Mucosa of rectum (tissue), 2 donors: ENCODE data around the gene BOLA1.
"Not testable (repeated sequence)": the region's sequence is repeated elsewhere in the genome, so short reads cannot be mapped to it uniquely, and the experiment has no call there.

Source experiments
- H3K27ac ChIP-seq, 2 donors: one replicate each; pipeline ENCODE4 v1.7.0; 2013; ENCODE audit warnings: inconsistent platforms in 2 of 2, low read depth in 2 of 2, low read length in 2 of 2
- H3K27me3 ChIP-seq, 2 donors: one replicate each; pipeline ENCODE4 v1.7.0; 2013; ENCODE audit warnings: low read length in 2 of 2; ENCODE audit not compliant: control insufficient read depth in 2 of 2, insufficient read depth in 2 of 2
- H3K36me3 ChIP-seq, 2 donors: one replicate each; pipeline ENCODE4 v1.7.0; 2013; ENCODE audit warnings: low read length in 2 of 2; ENCODE audit not compliant: control insufficient read depth in 2 of 2, insufficient read depth in 2 of 2
- H3K4me1 ChIP-seq, 2 donors: one replicate each; pipeline ENCODE4 v1.7.0; 2013; ENCODE audit warnings: low read length in 2 of 2, mild to moderate bottlenecking in 1 of 2; ENCODE audit not compliant: control insufficient read depth in 2 of 2, insufficient read depth in 2 of 2
- H3K4me3 ChIP-seq, 2 donors: one replicate each; pipeline ENCODE4 v1.7.0; 2013; ENCODE audit warnings: low read length in 2 of 2
- H3K9ac ChIP-seq, 2 donors: one replicate each; pipeline ENCODE4 v1.7.0; 2013; ENCODE audit warnings: low read length in 2 of 2, low read depth in 1 of 2, mild to moderate bottlenecking in 1 of 2
- H3K9me3 ChIP-seq, 2 donors: one replicate each; pipeline ENCODE4 v1.7.0; 2013; ENCODE audit warnings: low read length in 2 of 2; ENCODE audit not compliant: control insufficient read depth in 2 of 2
- donor health status: healthy.
- donor health status: Normal muscosa, but diverticular disease.

The BOLA1 gene

DNA sequence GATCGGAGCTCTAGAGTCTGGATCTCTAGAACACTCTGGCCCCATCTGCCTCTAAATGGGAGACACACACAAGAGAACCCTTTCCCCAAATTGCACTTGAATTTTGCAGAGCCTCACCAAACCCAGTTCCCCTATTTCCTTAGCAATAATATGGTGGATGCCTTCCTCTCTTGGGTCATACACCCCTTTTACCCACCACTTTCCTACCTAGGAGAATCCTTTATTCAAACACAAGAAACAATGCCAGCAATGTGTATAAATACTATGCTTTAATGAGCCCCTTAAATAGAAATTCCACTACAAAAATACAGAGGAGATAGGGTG, 29.0 kb downstream of the BOLA1 start:
- peak overlapping the region; percentile 84 to 98 for H3K4me3 ChIP-seq
- peaks cover 34 to 50% of the 10 kb centered on the region in 2 donors for H3K4me1 ChIP-seq
- H3K9ac ChIP-seq = peak overlapping the region; percentile 84 to 85
- peak overlapping the region; percentile 95 for H3K27ac ChIP-seq
- no peaks in the 10 kb centered on the region for H3K27me3 ChIP-seq
- peaks cover 55 to 69% of the 10 kb centered on the region in 2 donors for H3K36me3 ChIP-seq
- no peaks in the 10 kb centered on the region for H3K9me3 ChIP-seq

DNA sequence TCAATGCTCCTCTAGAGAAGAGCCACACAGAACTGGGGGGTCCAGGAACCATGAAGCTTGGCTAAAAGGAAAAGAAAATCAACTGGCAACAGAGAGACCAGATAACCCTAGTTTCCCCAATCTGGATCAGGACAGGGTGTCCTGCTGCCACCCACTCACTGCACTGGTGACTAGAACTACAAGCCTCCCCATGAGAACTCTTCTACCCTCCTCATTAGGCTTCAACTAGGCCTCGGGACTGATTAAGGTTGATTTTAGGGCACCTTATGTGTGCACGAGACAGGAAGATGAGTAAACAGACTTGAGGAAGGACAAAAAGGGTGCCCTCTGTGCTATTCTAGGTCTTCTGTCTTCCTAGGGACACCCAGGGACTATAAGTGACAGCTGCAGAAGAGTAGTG, 30.5 kb downstream of the BOLA1 start:
- H3K9ac ChIP-seq = no peak overlapping the region
- H3K36me3 ChIP-seq = peaks cover 53 to 67% of the 10 kb centered on the region in 2 donors
- no peaks in the 10 kb centered on the region for H3K27me3 ChIP-seq
- peaks cover 47 to 64% of the 10 kb centered on the region in 2 donors for H3K4me1 ChIP-seq
- no peaks in the 10 kb centered on the region for H3K9me3 ChIP-seq
- H3K27ac ChIP-seq = peak overlapping the region in 1 of 2 donors; percentile 95
- H3K4me3 ChIP-seq = no peak overlapping the region

DNA sequence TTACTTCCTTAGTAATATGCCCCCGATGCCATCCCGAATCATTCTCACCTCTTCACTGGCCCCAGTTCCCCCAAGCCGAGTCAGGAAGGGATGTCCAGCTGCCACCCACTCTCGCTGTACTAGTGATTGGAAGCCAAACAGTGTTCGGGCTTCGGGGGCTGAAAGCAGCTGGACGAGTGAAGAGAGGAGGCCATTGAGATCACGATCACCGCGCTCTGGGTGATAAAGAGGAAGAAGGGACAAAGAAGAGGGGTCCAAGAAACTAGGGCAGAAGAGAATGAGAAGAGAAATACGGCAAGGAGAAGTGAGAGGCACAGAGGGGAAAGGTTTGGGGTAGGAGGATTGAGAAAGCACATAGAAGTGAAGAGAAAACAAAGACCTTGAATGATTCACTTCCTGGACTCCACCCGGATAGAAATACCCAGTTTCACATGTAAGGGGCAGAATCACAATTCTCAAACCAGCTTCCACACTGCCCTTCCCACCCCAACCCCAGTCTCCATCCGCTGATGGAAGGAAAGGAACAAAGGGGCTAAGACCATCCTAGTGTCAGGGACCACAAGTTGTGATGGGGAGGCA, 31.9 kb downstream of the BOLA1 start:
- peaks cover 39 to 53% of the 10 kb centered on the region in 2 donors for H3K36me3 ChIP-seq
- peaks cover 46 to 69% of the 10 kb centered on the region in 2 donors for H3K4me1 ChIP-seq
- no peaks in the 10 kb centered on the region for H3K27me3 ChIP-seq
- H3K9me3 ChIP-seq = no peaks in the 10 kb centered on the region
- peak overlapping the region; percentile 51 to 58 for H3K4me3 ChIP-seq
- peak overlapping the region in 1 of 2 donors; percentile 23 for H3K9ac ChIP-seq
- peak overlapping the region; percentile 70 to 77 for H3K27ac ChIP-seq

DNA sequence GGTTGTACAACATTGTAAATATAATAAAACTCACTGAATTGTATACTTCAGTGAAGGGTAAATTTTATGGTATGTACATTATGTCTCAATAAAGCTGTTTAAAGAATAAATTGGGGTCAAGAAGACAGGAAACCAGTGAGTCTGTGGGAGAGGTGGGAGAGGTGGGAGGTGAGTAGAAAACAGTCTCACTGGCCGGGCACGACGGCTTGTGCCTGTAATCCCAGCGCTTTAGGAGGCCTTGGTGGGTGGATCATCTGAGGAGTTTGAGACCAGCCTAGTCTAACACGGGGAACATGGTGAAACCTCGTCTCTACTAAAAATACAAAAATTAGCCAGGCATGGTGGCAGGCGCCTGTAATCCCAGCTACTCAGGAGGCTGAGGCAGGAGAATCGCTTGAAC, 33.1 kb downstream of the BOLA1 start:
- peak overlapping the region; percentile 66 to 77 for H3K27ac ChIP-seq
- H3K9ac ChIP-seq = peak overlapping the region in 1 of 2 donors; percentile 4
- H3K4me3 ChIP-seq = peak overlapping the region in 1 of 2 donors; percentile 51
- H3K9me3 ChIP-seq = no peaks in the 10 kb centered on the region
- no peaks in the 10 kb centered on the region for H3K27me3 ChIP-seq
- H3K36me3 ChIP-seq = peaks cover 34 to 46% of the 10 kb centered on the region in 2 donors
- H3K4me1 ChIP-seq = peaks cover 44 to 67% of the 10 kb centered on the region in 2 donors

DNA sequence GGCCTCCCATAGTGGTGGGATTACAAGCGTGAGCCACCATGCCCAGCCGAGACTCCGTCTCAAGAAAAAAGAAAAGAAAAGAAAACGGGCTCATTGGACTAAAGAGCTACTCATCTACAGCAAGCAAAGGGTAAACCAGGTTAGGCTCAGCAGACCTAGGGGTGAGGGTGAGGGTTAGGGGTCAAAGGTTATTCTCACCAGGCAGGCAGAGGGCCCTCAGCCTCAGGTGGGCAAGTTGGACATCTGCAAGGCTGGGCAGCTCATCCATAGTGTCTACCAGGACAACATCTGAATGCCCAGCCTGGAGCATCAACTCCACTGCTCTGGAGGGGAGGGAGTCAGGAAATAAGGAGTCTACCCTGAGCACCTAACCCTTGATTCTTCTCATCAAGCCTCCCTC, 33.8 kb downstream of the BOLA1 start:
- H3K27me3 ChIP-seq = no peaks in the 10 kb centered on the region
- peaks cover 47 to 71% of the 10 kb centered on the region in 2 donors for H3K4me1 ChIP-seq
- peaks cover 34 to 46% of the 10 kb centered on the region in 2 donors for H3K36me3 ChIP-seq
- H3K9me3 ChIP-seq = no peaks in the 10 kb centered on the region
- peak overlapping the region; percentile 35 to 45 for H3K4me3 ChIP-seq
- peak overlapping the region; percentile 66 to 77 for H3K27ac ChIP-seq
- H3K9ac ChIP-seq = peak overlapping the region in 1 of 2 donors; percentile 13

DNA sequence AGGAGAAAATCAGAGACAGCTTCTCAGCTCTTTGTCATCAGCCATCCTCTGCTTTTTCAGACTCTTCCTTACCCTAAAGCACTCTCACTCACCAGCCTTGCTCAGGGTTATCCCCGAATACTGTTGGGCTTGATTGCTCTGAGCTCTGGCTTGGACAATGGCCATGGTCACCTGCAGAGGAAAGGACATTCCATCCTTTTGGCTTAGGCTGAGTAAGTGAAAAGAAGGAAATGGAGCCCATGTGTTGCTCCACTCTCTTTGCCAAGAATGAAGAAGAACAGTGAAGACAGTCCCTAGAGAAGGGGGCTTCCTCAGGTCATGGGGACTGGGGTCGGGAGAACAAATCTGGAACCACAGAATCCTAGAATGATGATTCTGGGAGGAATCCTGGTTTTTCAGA, 35.0 kb downstream of the BOLA1 start:
- H3K4me3 ChIP-seq = peak overlapping the region; percentile 88 to 90
- H3K27me3 ChIP-seq = no peaks in the 10 kb centered on the region
- H3K36me3 ChIP-seq = peaks cover 32 to 43% of the 10 kb centered on the region in 2 donors
- H3K4me1 ChIP-seq = peaks cover 44 to 73% of the 10 kb centered on the region in 2 donors
- peak overlapping the region; percentile 22 to 52 for H3K9ac ChIP-seq
- peak overlapping the region; percentile 6 to 20 for H3K27ac ChIP-seq
- H3K9me3 ChIP-seq = no peaks in the 10 kb centered on the region

DNA sequence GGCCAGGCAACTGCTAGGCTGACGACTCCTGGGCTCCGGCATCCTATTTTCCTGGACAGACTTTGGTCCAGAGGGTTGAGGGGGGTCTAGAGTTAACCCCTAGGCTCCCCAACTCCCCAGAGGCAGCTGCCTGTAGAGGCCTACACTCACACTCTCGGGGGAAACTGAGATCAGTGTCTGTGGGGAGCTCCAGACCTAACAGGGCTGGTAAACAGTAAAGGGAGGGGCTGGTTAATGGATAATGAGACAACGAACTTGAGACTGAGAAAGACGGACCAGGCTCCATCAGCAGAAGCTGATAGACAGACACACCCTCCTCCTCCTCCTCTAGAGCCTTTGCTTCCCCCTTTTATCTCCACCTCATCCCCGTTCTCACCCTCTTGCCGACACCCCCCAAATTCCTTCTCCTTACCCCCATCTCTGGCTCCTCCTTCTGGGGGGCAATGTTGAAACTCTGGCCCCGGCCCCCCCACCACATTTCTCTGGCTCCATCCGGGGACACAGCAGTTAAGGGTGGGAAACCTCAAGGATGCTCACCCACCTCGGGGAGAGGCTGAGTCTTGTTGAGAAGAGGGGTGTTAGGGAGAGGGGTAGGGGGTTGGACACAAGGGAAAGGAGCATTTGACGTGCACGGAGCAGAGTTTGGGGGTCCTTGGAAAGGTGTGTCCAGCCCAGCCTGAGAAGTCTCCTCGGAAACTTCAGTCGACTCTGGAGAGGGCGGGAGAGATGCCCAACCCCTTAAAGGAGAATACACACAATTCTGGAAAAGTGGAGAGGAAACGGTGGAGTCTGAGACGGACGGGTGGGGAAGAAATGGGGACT, 37.0 kb downstream of the BOLA1 start, which contains the start of gene MTMR11:
TSS of gene MTMR11 (minus strand) at position 710 of the 822 bp plus-strand sequence. CDS start at position 478, 232 bp downstream.
- H3K9ac ChIP-seq = peak within 1 kb of the TSS; percentile 84 to 94
- H3K27me3 ChIP-seq = no peaks in the 10 kb centered on the region
- peaks cover 13 to 24% of the 10 kb centered on the region in 2 donors for H3K36me3 ChIP-seq
- H3K4me1 ChIP-seq = peaks cover 38 to 71% of the 10 kb centered on the region in 2 donors
- H3K9me3 ChIP-seq = no peaks in the 10 kb centered on the region
- H3K27ac ChIP-seq = peak within 1 kb of the TSS; percentile 91 to 92
- H3K4me3 ChIP-seq = peak within 1 kb of the TSS; percentile 88 to 90

DNA sequence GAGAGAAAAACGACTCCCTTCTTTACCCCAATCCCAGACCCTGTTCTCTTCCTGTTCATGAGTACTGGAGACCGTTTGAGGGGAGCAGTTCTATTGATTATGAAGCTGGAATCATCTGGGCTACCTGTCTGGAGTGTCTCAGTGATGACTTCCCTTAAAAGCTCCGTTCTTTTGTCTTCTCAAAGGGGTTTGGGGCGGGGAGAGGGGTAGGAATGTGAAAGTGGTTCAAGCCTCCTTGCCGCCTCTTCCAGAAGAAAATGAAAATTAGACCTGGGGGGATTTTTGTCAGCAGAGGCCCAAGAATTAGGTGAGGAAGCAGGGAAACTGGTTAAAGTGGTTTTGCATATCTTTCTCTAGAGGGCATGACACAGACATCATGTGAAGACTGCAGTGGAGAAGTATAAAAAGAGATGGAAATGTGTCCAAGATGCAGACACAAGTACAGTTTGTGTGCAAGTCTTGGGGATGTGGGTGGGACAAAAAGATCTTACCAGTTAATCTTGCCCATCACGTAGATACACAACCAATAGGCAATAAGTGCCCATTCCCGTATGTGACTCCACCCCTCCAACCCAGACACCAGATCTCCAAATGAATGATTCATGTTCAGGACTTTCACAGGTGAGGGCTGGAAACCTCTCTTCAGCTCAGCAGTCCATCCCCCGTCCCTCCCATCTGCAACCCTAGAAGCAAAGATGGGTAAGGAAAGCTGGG, 37.8 kb downstream of the BOLA1 start:
- peaks cover 34 to 69% of the 10 kb centered on the region in 2 donors for H3K4me1 ChIP-seq
- H3K4me3 ChIP-seq = peak overlapping the region; percentile 88 to 90
- no peaks in the 10 kb centered on the region for H3K9me3 ChIP-seq
- peak overlapping the region; percentile 91 to 92 for H3K27ac ChIP-seq
- peaks cover 10 to 16% of the 10 kb centered on the region in 2 donors for H3K36me3 ChIP-seq
- H3K9ac ChIP-seq = peak overlapping the region; percentile 84
- H3K27me3 ChIP-seq = no peaks in the 10 kb centered on the region

DNA sequence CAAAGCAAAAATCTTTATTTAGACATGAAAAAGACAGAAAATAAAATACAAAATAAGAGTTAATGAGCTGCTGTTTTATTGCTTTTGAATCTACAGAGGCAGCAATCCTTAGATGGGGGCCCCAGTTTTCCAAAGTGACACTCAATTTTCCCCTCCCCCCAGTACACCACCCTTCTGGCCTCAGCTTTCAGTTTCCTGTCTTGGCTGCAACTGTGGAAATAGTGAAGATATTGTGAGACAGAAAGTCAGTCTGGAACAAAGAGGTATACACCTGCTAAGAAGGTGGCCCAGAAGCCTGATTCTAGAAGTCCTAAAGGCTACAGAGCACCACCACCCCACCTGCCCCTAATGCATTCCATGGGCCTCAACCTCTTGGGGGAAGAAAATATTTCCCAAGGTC, 38.4 kb downstream of the BOLA1 start:
- peak overlapping the region; percentile 17 to 66 for H3K9ac ChIP-seq
- H3K36me3 ChIP-seq = peaks cover 10 to 15% of the 10 kb centered on the region in 2 donors
- H3K9me3 ChIP-seq = no peaks in the 10 kb centered on the region
- no peaks in the 10 kb centered on the region for H3K27me3 ChIP-seq
- H3K4me1 ChIP-seq = peaks cover 34 to 71% of the 10 kb centered on the region in 2 donors
- H3K27ac ChIP-seq = peak overlapping the region; percentile 91 to 92
- H3K4me3 ChIP-seq = peak overlapping the region; percentile 88 to 90

DNA sequence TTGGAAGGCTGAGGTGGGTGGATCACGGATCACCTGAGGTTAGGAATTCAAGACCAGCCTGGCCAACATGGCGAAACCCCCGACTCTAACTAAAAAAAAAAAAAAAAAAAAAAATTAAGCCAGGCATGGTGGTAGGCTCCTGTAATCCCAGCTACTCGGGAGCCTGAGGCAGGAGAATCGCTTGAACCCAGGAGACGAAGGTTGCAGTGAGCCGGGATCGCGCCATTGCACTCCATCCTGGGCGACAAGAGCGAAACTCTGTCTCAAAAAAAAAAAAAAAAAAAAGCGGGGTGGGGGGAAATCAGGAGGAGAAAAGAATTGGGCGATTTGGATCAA, 39.3 kb downstream of the BOLA1 start:
- H3K36me3 ChIP-seq, H3K27me3 ChIP-seq, H3K9me3 ChIP-seq: not testable (repeated sequence)
- Histone ChIP-seq H3K4me1 (peaks cover 34 to 74% of the 10 kb centered on the region in 2 donors), H3K27ac (peak overlapping the region; percentile 91 to 92), H3K4me3 (peak overlapping the region; percentile 53 to 61), H3K9ac (peak overlapping the region; percentile 49 to 67)
